T-helper 9 cell (primary cell): Measurements from ENCODE around the gene LDLRAD4.

ENCODE experiments used
- DNase-seq: peaks from one replicate; pipeline ENCODE4 v3.0.0-alpha.2; 2020

The LDLRAD4 gene

GRCh38 chr18:13545514-13545913 lies 327.0 kb downstream of the LDLRAD4 start:
- no peak for DNase-seq

DNA sequence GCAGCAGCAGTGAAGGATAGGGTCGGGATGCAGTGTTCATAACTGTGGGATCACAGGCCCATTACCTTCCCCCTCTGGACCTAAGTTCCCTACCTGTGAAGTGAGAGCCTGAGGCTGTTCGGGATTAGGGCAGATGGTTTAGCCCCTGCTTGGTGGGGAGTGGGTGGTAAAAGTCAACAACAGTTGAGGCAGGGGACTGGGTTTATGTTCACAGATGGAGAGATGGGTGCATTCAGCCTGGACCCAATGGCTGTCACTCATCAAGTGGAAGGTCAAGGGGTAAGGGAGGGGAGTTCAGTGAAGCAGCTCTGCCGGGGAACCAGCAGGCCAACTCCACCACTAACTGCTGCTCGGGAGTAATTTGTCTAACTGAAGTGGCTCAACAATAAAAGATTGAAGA lies 327.4 kb downstream of the LDLRAD4 start:
- no peak for DNase-seq

DNA sequence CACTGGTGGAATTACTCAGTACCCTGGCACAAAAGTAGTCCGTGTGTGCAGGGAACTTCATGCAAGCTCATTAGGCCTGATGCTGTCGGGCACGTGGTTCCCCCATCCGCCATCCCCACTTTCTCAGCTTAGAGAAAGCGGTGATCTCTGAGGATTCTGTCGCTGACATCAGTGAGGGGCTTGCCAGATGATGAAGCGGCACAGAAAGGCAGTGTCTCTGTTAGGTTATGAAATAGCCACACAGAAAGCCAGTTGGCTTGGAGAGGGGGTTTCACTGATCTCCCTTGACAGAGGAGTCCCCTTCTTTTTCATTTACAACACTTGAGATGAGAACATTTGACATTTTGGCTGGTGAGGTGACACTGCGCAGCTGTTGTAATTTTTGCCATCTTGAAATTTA lies 328.1 kb downstream of the LDLRAD4 start:
- DNase-seq = no peak

- DNase-seq = no peak
These were observed 328.8 kb downstream of the LDLRAD4 start for GRCh38 chr18:13547347-13547746.

DNA sequence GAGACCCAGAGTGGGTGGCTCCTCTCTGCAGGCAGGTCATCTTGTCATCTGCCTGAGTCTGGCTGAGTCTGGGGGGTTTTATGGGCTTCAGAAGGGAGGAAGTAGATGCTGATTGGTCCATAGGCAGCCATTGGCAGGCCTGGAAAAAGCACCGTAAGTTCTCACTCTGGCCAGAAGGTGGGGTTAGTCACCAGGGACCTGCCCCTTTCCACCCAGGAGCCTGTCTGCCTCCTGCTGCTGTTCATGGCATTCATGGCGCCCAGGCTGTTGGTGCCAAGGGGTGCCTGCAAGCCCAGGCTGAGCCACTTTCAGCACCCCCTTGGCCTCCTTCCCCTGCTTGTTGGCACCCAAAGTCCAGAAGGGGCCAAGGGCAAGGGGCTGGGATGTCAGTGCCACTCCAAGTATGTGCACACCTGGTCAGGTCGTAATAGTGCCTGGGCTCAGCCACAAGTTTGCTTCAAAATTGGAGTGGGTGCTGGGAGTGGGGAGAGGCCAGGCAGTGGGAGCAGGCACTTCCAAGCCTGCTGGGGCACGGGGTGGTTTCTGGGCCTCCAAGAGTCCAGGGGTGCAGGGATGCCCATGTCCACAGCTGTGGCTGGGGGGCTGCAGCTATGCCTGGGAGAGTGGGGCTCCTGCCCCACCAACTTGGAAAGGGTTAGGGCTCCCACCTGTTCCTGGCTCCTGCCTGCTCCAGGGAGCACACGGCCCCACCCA lies 329.7 kb downstream of the LDLRAD4 start:
- DNase-seq = no peak

DNA sequence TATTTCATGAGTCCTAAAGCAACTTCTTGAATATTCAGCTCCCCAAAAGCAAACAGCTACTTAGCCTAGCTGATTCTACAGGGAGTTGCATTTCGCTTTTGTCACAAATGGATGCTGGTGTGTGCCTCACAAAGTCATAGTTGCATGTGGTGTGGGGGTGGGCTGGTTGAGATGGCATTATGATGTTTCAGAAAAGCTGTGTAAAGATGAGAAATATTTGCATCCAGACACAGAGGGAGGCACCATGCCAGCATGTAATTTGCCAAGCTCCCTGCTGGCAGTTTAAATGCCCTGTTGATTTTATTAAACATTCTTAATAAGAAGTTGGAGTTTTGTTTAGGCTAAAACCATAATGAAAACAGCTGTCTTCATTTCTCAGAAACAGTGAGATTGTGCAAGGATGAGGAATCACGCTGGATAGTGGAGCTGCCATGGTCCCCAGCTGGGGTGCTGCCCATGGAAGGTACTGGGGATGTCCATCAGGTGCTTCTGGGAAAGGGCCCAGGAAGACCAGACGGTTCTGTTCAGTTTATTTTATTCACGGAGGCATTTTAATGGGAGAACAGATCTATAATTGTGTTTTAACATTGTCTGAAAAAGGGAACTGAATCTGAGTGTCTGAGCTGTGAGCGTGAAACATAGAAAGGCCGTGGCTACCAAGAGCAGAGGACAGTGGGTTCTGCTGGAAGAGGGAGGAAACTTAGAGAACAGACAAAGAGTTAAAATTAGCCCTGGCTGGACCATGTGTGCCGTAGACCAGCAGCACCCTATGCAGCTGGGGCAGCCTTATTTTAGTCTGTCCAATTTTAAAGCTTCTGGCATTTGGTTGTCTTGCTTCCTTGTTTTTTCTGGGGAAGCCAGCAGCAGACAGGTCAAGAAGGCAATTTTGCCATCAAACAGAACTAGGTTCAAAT lies 330.7 kb downstream of the LDLRAD4 start:
- no peak for DNase-seq

GRCh38 chr18:13549880-13550232 lies 331.3 kb downstream of the LDLRAD4 start:
- DNase-seq = no peak

DNA sequence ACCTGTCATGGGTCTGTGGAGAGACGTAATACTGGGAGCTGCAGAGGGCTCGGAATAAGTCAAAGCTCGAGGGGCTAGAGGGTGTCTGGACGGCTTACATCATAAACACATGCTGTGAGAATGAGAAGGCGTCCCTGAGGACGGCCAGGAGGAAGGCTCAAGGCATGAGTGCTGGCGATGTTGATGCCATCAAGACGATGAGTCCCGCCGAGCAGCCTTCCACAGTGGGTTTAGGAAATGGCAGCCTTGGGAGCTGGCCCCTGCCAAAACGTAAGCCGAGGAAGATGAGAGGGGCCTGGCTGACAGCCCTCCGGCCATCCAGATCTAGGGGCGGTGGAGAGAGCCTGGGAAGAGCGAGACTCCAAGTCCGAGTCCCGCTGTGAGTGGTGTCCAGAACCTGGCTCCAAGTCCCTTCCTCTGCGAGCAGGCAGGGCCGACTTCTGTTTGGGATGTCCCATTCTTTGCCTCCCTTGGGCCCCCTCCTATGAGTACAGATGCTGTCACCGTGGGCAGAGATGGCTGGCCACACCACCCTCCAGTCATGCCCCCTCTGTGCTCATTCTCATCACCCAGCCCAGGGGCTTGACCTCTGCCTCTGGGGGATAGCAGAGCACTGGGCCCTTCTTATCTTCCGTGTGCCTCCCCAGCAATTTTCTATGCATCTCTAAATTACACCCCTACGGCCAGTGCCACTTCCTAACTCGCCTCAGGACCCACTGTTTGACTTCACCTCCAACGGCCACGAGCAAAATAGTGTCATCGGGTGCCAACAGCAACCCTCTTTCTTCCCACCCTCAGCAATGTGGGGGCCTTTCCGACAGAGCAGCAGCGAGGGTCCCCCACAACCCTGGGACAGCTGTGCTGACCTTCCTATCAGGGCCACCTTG lies 332.1 kb downstream of the LDLRAD4 start:
- no peak for DNase-seq

DNA sequence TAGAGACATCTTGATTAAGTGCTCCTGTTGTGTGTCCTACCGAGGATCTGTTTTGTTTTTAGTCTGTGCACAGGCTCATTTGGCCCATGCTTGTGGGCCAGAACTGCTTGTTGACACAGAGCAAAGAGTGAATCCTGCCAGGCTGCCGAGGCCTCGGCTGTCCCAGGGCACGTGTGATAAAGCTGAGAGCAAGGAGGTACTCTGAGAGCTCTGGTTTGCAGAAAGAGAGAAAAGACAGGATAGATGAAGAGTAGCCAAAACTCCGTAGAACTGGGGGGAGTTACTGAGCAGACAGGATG lies 332.7 kb downstream of the LDLRAD4 start:
- DNase-seq = no peak

- DNase-seq = no peak
These were observed 333.5 kb downstream of the LDLRAD4 start for GRCh38 chr18:13551841-13552733.

- DNase-seq = no peak
These were observed 334.9 kb downstream of the LDLRAD4 start for GRCh38 chr18:13553449-13553848.

- DNase-seq = no peak
These were observed 336.6 kb downstream of the LDLRAD4 start for GRCh38 chr18:13555192-13555591.

GRCh38 chr18:13555865-13556264 lies 337.3 kb downstream of the LDLRAD4 start:
- DNase-seq = no peak

- no peak for DNase-seq
These were observed 337.9 kb downstream of the LDLRAD4 start for GRCh38 chr18:13556502-13556901.

DNA sequence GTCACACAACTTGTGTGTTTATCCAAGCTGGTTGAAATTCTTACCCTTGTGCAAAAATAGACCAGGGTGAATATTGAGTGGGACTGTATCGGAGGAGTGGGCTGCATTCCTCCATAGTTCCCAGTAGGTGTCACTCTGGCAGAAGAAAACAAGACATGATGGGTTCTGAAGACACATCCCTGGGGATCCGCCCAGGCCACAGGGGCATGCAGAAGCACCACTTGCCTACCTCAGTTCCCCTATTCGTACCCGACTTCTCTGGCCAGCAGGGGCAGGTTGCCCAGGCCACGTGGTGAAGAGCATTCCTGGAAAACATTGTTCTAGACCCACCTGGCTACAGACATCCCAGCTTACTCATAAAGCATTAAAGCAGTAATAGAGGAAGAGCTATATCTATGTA lies 339.6 kb downstream of the LDLRAD4 start:
- no peak for DNase-seq

DNA sequence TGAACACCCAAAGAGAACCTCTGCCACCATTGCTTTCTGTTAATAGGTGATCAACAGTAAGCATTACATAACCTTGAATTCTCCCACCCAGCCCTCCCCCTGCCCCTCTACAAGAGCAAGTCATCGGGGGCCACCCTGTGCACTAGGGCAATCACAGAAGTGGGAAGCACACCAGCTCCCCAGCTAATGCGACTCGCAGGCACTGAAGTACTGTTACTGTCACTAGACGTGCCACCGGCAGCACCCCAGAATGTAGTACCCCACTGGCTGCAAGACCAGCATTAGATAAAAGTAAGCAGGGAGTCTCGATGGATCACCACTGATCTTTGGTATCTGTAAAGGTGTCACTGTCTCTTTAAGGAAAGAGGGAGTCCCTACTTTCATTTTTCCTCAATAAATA lies 340.2 kb downstream of the LDLRAD4 start:
- DNase-seq = no peak

DNA sequence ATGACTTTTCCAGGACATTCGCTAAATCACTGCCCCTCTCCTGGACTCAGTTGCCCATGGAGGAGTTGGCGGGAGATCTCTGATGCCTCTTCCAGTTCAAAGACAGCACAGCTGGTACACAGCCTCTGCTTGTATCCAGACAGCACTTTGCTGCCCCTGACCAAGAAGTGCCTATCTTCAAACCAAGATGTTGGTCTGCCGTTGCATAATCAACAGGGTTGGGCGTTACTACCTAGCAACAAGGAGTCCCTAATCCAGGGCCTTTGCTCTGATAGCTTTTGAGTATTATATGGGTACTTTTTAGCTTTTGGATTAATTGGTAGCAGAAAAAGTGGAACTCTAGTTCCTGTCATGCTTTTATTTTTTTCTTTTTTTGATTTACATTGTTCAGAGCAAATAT lies 341.2 kb downstream of the LDLRAD4 start:
- no peak for DNase-seq

GRCh38 chr18:13560306-13560705 lies 341.7 kb downstream of the LDLRAD4 start:
- no peak for DNase-seq

DNA sequence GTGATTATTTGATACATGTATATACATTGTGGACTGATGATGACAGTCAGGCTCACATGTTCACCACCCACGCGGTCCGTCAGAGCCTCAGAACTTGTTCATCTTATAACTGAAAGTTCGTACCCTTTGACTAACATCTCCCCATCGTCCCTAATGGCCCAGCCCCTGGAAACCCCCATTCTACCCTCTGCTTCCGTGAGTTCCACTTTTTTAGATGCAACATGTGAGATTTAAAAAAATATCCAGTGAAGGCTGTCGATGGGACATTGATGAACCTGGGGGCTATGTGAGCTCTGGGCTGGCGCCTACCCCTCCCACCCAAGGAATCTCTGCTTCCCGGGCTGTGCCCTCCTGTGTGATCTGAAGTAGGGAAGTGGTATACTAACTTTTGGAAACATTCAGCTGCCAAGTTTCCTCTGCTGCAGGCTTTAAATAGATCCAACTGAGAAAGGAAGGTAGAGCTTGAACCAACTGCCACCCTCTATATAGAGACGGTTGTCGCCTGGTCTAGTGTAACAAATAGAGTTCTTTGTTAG lies 344.0 kb downstream of the LDLRAD4 start:
- no peak for DNase-seq

DNA sequence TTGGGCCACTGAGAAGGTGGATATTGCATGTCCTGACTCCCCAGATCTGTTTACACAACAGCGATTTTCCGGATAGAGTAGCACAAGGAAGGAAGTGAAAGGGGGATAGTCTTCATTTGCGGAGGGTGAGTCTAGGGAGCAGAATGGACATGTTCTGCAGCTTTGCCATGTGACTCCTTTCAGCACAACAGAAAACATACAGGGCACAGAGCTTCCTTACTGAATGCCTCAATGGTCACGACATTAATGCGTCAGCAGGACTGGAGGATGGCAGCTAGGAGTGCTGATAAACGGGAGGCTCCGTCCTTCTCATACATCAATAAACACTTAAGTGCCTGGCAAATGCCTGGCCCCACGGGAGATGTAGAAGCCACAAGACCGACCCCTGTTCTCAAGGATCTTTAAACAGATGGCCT lies 344.8 kb downstream of the LDLRAD4 start:
- DNase-seq = no peak

DNA sequence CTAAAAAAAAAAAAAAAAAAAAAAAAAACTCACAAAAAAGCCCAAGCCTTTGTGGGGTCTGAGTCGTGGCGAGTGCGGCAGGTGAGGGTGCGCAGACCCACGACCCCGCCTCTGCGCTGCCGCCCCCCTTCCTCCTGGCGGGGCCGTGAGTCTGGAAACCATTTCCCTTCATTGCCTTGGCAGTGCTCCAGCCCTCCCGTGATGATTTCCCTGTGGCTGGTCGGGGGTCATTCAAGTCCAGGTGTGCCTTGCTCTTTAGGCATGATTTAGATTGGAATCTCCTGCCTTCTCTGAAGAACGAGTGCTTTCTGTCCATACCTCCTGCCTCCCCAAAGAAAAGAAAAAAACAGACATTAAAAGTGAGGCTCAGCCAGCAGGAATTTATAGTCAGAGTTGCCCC lies 346.0 kb downstream of the LDLRAD4 start:
- no peak for DNase-seq

DNA sequence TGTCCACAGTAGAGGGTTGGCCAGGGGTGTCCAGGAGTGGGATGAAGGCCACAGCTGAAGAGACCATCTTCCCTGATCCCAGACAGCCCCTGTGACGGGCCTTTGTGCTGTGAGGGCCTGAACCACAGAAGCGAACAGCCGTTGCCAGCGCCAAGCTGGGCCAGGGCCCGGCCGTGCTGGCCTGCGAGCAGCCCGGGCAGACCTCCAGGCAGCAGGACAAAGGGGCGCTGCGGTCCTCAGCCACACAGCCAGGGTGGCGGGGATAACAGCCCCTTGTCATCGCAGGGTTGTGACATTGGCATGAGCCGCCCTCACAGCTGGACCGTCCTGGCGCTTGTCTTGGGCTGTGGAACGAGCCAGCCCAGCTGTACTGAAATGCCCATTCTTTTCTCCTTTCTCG lies 346.7 kb downstream of the LDLRAD4 start:
- DNase-seq = no peak
